DMS153 treated with DMSO at 0.1 percent for 48 hours (cell line): Measurements from ENCODE around the gene NRG3.

Experiments
- DNase-seq: peaks from one replicate; lab custom pipeline; 2025; ENCODE audit not compliant: unreplicated experiment; lab: John Stamatoyannopoulos, UW

Gene NRG3

DNA sequence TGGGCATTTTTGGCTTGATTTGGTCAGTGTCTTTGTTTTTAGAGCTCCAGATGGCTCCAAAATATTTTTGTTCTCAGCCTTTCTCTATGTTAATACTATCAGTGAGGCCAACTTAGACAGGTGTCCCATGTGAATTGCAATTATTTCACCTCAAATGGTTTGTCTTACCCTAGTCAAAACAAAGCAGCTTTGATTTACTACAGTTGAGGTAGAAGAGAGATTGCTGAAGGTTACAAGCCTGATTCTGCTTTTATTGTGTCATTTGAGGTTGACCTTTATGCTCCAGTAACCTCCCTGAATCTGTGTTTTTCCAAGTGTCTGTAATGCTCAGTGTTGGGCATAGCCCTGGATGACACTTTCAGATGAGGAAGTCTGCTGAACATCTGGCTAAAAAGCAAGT is 882.9 kb downstream of the NRG3 start:
- DNase-seq: no peak

- DNase-seq: no peak
Observed at GRCh38 chr10:82759050-82759449, 884.1 kb downstream of the NRG3 start.

DNA sequence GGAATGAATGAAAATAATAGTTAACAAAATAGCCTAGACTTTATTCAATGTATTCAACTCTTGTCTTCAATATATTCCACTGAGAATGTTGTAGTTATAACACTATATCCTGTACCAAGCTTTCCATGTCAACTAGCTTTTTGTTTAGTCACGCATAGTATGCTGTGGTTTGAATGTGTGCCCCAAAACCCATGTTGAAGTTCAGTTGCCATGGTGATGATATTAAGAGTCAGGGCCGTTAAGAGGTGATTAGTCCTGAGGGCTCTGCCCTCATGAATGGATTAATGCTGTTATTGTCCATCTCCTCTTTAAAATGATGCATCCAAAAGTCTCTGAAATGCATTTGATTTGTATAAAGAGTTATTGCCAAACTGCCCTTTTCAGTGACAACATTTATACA is 887.6 kb downstream of the NRG3 start:
- DNase-seq: no peak

GRCh38 chr10:82768040-82768439 is 893.0 kb downstream of the NRG3 start:
- no peak for DNase-seq

GRCh38 chr10:82778908-82779307 is 903.9 kb downstream of the NRG3 start:
- DNase-seq: no peak

DNA sequence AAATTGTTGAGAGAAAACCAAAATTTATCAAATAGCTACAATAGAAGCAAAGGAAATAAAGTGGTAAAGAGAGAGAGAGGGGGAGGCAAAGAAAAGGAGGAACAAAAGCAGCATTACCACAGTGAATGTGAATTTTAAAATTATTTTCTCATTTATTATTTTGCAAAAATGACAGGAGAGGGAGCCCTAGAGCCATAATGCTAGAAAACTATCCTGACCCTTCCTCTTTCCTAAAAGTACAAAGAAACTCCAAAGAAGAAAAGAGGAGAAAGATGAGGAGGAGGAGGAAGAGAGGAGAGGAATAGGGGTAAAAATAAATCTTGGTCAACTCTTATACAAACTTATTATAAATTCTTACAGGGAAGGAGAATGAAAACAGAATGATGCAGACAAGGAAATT is 921.5 kb downstream of the NRG3 start:
- no peak for DNase-seq

DNA sequence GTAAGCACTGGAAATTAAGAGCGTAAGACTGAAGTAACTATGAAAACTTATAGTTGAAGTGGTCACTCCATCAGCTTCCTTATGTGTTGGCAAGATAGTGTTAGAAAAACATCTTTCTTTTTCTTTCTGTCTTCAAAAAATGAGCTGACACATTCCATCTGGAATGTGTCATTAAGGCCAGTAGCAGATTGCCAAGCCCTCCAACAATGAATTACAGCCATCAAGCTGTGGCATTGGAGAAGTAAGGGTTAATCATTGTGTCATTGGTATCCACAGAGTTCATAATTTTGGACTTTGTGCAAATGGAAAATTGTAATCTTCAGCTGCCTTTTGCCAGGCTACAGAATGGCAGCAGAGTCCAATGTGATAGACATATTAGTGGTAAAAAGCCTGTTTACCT is 926.3 kb downstream of the NRG3 start:
- no peak for DNase-seq

- no peak for DNase-seq
Observed at GRCh38 chr10:82811621-82812020, 936.6 kb downstream of the NRG3 start.

- DNase-seq: no peak
Observed at GRCh38 chr10:82813856-82814255, 938.9 kb downstream of the NRG3 start.

- DNase-seq: no peak
Observed at GRCh38 chr10:82814635-82815034, 939.6 kb downstream of the NRG3 start.

DNA sequence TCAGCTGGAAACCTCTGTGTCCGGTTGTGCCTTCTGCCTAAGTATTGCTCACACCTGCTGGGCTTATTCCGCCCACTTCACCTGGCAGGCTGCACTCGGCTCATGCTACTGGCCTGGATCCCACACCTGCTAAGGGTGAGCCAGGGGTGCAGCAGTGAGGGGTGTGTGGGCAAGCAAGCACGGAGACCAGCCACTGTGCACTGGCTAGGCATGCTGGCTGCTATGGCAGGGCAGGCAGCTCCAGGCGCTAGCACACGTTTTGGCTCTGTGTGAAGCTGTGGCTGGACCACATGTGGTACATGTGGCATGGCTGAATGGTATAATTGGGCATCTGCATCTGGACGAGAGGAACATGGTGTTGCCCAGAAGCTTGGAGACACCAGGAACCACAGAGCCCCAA is 940.7 kb downstream of the NRG3 start:
- no peak for DNase-seq

DNA sequence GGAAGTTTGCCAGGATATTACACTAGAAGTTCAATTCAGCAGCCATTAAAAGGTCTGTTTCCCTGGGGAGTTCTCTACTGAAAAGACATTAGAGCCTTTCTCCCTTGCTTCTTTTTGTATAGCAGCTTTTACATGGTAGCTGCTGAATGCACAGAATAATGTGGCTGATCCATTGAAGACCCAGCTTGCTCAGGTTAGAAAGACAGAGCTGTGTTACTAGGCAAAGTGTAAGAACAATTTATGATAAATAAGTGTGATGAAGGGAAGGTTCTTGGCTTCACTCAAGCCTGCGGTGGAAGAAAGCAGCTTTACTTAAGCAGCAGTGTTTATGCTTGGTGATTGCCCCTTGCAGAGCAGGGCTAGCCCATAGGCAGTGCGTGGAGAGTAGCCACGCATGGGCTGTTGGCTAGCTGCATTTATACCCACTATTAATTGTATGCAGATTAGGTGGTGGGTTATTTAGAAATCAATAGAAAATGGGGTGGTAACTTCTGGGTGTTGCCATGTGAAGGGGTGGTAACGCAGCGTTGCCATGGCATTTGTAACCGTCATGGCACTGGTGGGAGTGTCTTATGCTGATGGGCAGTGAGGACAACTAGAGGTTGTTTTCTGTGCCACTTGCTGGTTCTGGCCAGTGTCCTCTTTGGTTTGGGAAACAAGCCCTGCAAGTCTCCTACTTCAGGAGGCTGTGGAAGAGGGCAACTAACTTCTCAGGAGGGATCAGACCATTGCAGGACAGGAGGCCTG is 942.9 kb downstream of the NRG3 start:
- DNase-seq: no peak

GRCh38 chr10:82821043-82821442 is 946.0 kb downstream of the NRG3 start:
- no peak for DNase-seq

GRCh38 chr10:82826132-82826531 is 951.1 kb downstream of the NRG3 start:
- DNase-seq: no peak

- DNase-seq: no peak
Observed at GRCh38 chr10:82827901-82828300, 952.9 kb downstream of the NRG3 start.

- no peak for DNase-seq
Observed at GRCh38 chr10:82847242-82847641, 972.2 kb downstream of the NRG3 start.

- DNase-seq: no peak
Observed at GRCh38 chr10:82850191-82850590, 975.2 kb downstream of the NRG3 start.

- no peak for DNase-seq
Observed at GRCh38 chr10:82856957-82857613, 982.1 kb downstream of the NRG3 start.

DNA sequence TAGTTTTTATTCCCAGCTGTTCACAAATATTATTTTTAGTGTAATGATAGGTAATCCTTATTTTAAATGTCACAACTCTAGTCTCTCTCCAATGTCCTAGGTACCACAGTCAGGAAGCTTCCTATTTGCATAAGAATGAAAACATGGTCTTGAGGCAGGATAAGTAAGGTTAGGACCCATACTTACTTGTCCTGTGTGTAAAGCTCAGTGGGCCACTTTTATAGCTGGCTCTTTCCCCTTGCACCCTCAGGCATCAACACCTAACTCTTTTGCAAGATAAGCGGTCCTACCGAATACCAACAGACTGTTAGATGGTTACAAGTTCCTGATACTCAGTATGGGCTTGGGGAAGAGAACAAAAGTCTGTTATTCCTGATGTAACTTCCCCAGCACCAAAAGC is 986.9 kb downstream of the NRG3 start:
- DNase-seq: no peak

GRCh38 chr10:82865366-82865765 is 990.4 kb downstream of the NRG3 start:
- no peak for DNase-seq

DNA sequence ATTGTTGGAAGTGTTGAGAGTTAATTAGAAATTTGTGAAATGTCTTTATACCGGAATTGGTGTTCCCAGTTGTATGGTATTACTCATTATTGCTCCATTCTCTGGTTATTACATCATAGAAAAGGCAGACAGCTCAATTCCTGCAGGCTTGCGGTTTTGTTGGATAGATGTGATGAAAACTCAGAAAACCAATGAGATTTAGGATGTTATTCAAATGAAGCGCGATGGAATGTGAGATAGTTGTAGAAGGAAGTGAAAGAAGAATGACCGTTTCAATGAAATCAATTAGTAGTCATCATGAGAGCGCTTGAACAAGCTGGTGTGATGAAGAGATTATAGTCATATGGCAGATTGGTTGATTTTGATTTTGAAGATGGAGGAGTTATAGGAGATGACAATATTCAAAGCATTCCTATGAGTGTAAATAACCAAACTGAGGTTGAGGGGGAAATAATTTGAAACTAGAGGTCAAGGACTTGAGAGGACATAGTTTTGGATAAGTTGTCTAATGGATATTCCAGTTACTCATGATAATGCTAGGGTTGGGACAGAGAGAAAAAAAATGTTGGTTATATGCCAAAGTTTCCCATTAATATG is 991.5 kb downstream of the NRG3 start:
- no peak for DNase-seq

GRCh38 chr10:82867056-82867455 is 992.1 kb downstream of the NRG3 start:
- no peak for DNase-seq
